Muscle of arm (tissue), 12 donors: Measurements from ENCODE around the gene ENGASE. TPM values are rescaled to one million over a fixed set of nuclear protein-coding genes. Genes with fewer than 3 reads are reported as not detected.
"Not testable (repeated sequence)": the region's sequence is repeated elsewhere in the genome, so short reads cannot be mapped to it uniquely, and the experiment has no call there.

Experiments used
- DNase-seq: peaks from one replicate; pipeline ENCODE4 v3.0.0-alpha.2; 2013
- polyA plus RNA-seq, 12 donors: library from polyadenylated mRNA; unstranded; fragments of 120-200 nt; gene quantifications; one replicate each; pipeline ENCODE4 v1.2.1, GENCODE V29; 2013; ENCODE audit not compliant: insufficient read length in 12 of 12

The ENGASE gene
- polyA plus RNA-seq, 12 donors = 12.5 to 30.6 (median 16.5) TPM; not detected in 1

DNA sequence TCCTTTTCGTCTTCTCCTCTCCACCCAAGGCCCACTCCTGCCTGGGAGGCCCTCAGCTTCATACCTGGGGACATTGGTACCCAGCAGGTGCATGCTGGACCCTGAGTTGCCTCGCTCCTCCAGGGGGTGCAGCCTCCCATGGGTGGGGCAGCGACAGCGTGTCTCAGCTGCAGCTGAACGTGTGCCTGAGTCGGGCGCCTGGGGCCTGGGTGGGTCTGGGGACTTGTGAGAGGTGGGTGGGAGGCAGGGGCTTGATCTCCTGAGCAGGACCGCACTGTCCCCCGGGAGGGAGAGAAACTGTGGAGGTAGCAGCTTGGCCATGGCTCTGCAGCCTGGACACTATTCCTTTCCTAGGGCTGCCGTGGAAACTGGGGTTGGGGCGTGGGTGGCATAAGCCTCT, 24.8 kb upstream of the ENGASE start:
- no peak for DNase-seq

DNA sequence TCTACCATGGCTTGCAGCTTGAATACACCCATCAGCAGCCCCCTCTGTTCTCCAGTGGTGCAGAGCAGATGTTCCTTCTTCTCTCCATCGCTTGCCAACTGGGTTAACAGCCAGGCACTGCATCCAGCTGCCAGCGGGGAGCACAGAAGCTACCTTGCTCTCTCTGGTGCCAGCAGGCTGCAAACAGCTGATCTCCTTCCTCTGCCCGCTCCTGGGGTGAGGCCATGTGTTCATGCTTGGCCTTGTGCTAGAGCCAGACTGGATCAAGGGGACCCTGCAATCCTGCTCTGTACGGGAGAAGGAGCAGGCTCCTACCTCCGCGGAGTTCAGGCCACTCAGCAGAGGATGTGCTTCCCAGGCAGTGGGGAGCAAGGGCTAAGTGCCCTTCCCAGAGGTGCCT, 24.1 kb upstream of the ENGASE start:
- DNase-seq = no peak

DNA sequence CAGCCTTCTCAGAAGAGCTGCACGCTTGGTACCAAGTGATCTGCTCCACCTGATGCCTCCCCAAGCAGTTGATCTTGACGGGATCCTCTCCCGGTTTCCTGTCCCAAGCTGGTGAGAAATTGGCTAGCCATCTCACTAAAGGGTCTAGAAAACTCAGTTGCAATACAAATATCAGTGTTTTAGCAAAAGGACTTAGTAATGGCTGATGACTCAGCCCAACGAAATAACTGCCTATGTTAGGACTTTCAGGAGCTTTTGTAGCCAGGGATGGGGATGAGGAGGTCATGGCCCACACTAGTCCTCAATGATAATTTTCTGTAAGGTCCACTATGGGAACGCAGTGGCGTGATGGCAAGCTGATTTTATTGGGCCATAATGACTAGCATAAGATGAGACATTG, 23.3 kb upstream of the ENGASE start:
- DNase-seq = no peak

DNA sequence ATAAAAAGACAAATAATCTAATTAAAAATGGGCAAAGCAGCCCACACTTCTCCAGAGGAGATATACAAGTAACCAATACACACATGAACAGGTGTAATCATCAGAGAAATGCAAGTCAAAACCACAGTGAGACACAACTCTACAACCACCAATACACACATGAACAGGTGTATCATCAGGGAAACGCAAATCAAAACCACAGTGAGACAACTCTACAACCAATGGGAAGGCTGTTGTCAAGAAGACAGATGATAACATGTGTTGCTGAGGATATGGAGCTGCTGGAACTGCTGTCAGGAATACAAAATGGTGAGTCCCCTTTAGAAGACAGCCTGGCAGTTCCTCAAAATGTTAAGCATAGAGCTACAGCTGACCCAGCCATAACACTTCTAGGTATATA, 22.5 kb upstream of the ENGASE start:
- no peak for DNase-seq

DNA sequence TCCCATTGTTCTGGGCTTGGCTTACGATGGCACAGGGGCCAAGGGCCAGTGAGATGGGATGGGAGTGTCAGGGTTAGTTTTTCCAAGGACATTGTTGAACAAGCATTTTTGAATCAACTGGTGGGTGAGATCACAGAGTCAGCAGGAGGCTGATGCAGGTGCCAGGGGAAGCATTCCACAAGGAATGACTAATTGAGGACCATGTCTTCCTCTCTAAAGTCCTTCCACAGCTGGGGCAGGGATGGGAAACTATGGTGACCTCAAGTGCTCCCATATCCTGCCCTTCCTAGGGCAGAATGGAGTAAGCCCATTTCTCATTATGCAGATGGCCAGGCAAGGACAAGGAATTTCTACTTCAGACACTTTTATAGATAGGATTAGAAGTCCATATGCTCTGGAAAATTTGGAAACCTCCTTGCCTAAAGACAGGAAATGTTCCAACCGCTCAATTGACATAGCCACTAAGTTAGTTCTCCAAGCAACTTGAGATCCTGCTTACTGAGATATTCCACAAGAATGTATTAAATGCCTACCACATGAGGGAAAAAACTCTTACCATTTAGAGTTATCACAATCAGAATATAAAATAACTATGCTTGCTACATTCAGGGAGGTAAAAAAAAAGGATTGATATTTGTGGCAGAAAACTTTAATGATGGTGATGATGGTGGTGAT, 21.2 kb upstream of the ENGASE start:
- no peak for DNase-seq

DNA sequence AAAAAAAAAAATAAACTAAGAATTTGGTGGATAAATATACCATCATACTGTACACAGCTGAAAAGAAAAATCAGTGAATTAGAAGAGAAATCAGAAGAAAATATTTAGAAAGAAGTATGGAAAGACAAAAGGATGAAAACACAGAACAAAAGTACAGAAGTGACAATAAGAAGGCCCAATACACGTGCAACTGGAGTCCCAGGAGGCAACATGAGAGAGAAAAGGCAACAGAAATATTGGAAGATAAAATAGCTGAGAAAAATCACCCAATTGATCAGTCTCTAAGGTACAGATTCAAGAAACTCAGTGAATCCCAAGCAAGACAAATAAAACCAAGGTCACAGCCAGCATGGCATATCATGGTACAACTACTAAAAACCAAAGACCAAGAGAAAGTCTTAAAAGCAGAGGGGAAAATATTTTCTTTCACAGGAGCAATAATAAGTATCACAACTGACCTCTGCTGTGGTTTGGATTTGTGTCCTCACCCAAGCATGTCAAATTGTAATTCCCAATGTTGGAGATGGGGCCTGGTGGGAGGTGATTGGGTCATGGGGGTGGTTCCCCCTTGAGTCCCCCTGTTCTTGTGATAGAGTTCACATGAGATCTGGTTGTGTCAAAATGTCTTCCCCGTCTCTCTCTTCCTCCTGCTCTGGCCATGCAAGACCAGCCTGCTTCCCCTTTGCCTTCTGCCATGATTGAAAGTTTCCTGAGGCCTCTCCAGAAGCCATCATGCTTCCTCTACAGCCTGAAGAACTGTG, 20.2 kb upstream of the ENGASE start:
- DNase-seq = no peak

DNA sequence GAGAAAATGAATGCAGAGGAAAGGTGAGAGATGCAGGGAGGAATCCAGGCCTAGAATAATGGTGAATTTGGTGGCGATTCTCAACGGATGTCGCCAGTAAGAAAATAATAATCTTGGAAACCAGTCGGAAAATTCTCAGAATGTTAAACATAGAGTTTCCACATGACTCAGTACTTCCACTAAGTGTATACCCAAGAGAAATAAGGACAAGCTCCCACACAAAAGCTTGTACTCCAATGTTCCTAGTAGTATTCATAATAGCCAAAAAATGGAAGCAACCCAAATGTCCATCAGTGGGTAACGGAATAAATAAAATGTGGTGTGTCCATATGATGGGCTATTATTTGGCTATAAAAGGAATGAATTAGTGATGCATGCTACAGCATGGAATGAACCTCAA, 19.4 kb upstream of the ENGASE start:
- no peak for DNase-seq

DNA sequence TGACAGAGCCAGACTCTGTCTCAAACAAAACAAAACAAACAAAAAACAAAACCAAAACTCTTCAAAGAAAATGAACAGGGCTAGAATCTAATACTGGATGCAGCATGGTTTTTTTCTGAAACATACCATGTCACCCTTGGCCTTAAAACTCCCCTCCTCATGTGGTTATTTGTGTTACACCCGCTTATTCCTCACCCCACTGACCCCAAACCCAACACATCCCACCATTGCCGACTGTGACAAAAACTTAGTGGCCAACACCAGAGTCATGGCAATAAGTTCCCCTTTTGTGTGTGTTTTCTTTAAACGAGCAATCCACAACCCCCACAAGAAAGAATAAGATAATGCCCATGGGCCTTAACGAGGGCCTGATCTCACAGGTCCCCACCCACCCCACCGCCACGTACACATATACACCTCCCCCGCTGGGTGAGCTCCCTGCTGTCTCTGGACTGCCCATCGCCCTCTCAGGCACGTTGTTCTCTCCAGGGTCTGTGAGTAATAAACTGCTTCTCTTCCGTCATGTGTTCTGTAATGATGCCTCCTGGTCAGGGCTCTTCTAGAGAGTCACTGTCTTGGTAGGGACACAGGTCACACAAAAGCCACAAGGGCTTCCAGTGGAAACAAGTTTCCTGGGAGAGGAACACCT, 16.8 kb upstream of the ENGASE start:
- no peak for DNase-seq

DNA sequence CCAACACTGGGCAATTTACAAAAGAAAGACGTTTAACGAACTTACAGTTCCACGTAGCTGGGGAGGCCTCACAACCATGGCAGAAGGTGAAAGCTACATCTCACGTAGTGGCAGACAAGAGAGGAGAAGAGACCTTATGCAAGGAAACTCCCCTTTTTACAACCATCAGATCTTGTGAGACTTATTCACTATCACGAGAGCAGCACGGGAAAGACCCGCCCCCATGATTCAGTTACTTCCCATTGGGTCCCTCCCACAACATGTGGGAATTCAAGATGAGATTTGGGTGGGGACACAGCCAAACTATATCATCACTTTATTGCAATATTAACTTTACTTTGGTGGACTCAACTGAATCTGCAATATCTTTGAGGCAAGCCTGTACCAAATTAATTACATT, 11.9 kb upstream of the ENGASE start:
- DNase-seq = no peak

DNA sequence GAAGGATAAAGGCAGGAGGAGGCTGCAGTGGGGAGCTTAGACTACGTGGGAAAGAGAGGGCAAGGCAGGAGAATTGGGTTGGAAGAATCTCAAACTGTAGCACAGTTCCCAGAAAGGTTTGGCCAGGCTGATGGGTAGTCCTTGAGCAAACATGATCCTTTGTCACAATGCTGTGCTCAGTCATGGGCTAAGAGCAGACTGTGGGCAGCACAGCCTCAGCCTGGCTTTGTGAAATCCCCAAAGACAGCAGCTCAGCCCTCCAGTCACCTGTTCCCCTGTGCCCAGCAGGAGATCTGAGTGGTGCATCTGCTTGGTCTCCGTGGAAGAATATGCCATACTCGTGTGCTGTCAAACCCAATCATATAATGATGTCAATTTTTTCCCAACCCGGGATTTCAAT, 10.6 kb upstream of the ENGASE start:
- DNase-seq = no peak

DNA sequence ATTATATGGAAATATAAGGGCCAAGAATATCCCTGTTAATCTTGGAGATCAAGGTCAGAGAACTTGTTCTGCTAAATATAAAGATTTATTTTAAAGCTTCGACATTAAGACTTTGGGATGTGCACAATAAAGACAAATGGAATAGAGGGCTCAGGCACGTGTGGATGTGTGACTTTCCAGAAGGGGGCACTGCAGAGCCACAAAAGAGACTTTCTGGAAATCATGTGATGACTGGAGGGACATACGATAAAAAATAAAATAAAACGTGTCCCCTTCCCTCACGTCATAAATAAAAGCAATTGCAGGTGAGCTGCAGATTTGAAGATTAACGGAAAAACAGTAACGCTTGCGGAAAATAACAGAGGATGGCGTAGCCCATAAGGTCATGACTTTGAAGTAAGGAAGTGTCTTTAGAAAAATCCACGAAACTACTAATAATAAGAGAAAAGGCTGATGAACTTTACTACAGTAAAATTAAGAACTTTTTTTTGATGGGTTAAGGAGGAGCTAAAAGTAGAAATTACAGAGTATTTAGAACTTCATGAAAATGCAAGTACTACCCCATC, 9.4 kb upstream of the ENGASE start:
- no peak for DNase-seq

DNA sequence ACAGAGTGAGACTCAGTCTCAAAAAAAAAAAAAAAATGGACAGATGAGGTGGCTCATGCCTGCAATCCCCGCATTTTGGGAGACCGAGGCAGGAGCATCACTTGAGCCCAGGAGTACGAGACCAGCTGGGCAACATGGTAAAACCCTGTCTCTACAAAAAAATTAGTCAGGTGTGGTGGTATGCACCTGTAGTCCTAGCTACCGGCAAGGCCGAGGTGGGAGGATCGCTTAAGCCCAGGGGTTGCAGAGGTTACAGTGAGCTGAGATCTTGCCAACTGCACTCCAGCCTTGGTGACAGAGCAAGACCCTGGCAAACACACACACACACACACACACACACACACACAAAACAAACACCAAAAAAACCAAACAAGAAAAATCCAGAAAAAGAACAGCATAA, 7.7 kb upstream of the ENGASE start:
- DNase-seq = no peak

DNA sequence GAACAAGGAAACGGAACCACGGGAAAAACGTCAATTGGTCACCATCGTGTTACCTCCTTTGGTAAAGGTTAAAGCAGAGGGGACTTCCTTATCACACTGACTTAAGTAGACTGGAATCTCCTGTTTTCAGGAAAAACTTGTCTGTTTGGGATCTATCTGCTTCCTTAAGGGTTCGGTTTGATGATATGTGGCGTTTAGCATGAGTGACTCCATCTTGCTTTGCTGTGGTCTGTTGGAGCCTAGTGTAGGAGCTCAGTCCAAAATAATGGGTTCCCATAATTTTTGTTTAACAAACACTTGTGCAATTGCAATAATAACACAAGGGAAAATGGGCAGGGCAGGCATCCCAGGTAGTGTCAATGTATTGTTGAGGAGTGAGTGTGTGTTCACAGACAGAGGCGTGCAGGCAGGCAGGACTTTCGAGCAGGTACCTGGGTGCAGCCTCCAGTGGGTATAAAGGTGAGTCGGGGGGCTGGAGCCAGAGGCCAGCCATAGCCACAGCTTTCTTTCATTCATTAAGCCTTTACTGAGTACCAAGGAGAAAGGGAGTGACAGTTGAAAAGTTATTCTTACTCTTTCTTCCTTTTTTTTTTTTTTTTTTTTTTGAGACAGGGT, 4.3 kb upstream of the ENGASE start:
- no peak for DNase-seq

DNA sequence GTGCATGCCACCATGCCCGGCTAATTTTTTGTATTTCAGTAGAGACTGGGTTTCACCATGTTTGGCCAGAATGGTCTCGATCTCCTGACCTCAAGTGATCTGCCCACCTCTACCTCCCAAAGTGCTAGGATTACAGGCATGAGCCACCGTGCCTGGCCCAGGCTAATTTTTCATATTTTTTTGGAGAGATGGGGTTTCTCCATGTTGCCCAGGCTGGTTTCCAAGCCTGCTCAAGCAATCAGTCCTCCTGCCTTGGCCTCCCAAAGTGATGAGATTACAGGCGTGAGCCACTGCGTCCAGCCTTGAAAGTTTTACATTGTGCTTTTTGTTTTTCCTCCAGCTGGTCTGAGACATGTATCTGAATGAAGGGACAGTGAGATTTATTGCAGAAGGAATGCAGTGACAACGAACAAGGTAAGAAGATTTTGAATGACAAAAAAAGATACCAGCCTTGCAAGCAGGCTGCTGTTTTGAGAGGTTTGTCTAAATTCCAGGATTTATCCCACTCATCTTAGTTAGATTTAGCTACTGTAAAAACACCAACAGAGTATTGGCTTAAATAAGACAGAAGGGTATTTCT, 3.4 kb upstream of the ENGASE start:
- no peak for DNase-seq

DNA sequence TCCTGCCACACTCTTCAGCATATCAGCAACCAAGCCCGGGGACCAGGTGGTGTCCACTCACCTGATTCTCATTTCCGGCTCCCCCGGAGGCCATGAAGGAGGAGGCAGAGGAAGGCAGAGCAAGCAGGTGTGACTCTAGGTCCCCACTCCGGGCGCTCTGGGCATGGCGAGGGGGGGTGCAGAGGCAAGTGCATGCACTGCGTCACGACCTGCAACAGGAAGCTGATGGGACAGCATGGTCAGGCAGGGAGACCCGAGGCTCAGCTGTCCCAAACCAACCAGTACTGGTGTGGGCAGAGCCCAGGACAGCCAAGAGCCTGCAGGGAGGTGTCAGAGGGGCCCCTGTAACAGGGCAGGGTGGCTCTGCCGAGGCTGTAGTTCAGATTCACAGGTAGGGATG, 2.1 kb upstream of the ENGASE start:
- DNase-seq = no peak

DNA sequence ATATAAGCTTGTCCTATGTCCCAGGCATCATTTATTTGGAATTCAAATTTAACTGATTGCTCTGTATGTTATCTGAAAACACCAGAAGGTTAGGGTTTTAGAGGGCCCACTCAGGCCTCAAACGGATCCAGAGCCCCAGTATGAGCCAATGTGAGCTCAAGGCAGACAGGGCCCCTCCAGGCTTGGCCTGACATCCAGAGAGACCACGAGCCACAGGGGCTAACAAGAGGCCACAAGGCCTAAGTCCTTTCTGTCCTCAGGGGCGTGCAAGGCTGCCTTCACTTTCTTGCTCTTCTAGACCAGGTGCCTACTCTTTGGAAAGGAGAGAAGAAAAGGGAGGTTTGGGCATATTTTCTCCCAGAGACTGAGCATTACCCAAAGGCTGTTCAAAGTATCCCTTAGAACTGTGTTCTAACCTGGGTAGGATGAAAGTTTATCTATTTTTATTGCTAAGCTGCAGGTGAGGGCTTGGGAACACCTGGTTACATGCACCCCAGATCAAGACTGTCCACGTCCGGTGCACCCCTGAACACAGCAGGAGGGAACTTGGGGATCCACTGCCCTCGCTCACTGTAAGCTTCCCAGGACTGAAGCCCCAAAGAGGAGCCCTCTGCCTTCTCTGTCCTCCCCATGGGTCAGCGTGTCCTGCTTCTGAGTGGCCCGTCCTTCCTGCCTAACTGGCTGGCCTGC, 1.5 kb upstream of the ENGASE start:
- DNase-seq = no peak

DNA sequence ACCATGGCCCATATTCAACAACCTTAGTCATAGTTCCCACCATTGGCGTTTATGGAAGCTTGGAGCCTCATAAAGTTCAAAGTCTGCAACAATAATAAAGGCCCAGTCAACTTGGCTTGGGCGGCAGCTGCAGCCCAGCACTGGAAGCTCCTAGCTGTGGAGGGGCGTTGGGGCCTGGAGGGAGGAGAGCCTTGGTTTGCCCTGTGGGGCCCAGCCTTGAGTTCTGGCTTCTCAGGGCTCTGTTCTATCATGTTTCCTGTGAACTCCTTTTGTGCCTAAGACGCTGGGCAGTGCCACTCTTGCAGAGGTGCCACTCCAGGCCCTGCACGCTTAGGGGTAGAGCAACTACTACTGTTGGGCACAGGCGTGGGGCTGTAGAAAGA, 927 bp upstream of the ENGASE start:
- DNase-seq = no peak

DNA sequence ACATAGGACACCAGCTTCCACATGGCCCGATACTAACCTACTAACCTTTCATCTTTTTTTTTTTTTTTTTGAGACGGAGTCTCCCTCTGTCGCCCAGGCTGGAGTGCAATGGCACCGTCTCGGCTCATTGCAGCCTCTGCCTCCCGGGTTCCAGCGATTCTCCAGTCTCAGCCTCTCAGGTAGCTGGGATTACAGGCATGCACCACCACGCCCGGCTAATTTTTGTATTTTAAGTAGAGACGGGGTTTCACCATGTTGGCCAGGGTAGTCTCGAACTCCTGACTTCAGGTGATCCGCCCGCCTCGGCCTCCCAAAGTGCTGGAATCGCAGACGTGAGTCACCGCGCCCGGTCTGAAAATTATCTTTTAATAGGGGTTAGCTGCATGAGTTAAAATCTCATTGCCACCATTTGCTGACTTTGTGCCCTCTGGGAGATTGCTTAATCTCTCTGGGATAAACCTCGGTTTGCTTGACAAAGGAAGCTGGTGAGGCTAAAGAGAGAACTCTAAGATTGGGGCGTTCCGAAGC, 439 bp upstream of the ENGASE start:
- not testable (repeated sequence) for DNase-seq

DNA sequence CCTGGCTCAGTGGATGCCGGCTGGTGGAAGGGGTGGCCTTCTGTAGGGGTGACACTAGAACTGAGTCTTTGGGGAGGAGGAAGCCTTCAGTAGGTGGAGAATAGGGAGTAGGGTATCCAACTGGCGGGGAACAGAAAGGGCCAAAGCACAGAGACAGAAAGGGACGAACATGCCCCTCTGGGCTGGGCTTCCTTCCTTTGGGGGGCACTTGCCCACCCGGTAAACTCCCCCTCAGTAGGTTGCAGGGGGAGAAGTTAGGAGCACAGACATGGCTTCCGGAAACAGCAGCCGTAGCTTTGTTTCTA, 774 bp downstream of the ENGASE start:
- DNase-seq = no peak

DNA sequence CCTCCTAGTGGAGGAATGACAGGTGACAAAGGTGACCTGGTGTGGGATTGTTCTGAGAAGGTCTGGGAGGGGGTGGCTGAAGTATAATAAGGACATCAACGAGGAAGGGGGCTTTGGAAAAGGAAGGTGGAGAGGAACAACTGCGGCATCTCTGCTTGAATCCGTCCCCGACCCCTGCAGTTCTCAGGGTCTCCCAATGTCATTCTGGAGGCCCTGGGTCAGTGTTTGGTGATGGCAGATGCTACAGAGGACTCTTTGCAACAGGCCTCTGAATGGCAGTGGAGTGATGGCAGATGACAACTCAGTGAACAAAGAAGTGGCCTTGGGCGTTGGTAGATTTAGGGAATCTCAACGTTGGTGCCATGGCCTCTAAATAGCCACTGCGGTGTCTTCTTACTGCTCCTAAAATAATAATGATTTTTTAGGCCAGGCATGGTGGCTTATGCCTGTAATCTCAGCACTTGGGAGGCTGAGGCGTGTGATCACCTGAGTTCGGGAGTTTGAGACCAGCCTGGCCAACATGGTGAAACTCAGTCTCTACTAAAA, 1.3 kb downstream of the ENGASE start:
- DNase-seq = no peak

DNA sequence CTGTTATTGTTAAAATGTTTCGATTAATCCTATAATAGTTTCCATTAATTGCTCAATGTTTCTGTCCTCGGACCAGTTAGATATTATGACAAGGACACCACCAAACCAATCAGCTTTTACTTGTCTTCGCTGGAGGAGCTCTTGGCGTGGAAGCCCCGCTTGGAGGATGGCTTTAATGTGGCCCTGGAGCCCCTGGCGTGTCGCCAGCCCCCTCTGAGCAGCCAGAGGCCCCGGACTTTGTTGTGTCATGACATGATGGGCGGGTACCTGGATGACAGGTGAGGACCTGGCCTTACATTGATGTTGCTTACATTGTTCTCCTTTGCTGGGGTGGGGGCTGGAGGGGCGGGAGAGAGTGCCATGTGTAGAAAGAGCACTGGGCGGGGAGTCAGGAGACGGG, 3.0 kb downstream of the ENGASE start:
- DNase-seq = no peak
